Heart left ventricle (tissue), 13 donors: ENCODE data around the gene PTK7.

Source experiments
- CTCF ChIP-seq, 12 donors: fragments of 200-600 bp; sonication (generic) in 4 of 12; IDR thresholded peaks; one replicate each; pipeline versions ENCODE4 v1.5.0 to v1.8.0; 2018 to 2022; ENCODE audit warnings: antibody characterized with exemption in 12 of 12, mild to moderate bottlenecking in 5 of 12
- POLR2A ChIP-seq, 2 donors: fragments of 450-650 bp; IDR thresholded peaks; one replicate each; pipeline ENCODE4 v1.6.1; 2017; ENCODE audit warnings: antibody characterized with exemption in 2 of 2, mild to moderate bottlenecking in 2 of 2, moderate library complexity in 2 of 2
- donor health status: ischemic (EF 13 %, LVEDD 7.1; RV severe dilation, severe dysfunction).
- donor health status: DM: no; HTN: yes; CAD: no.
- donor health status: DM: no; HTN: no; CAD: no.
- donor health status: ischemic (EF 25% LVEDD 6.9; RV normal size, moderate dysfunction).
- donor health status: ischemic (EF 25% LVEDD 5.7; RV mildly dilated, moderate dysfunction).
- donor health status: ischemic (EF 35%, LVEDD 5.7; RV mildly dilated, moderate dysfunction).
- donor health status: nonischemic (EF 11% LVEDD 7.7; RV severe dilation, severe dysfunction).
- donor health status: DM: yes; HTN: yes; CAD: no.
- donor health status: PGD.
- donor health status: ischemic (EF 29% LVEDD 5.4; RV normal size, mild dysfunction).
- donor health status: nonischemic (EF 23%, LVEDD 6.1; RV moderate dilation, normal function).

- TF ChIP-seq CTCF (IDR thresholded peaks at IDR 0.05) (no peak), POLR2A (IDR thresholded peaks at IDR 0.05) (no peak)
Observed at GRCh38 chr6:43034190-43034525, 42.0 kb upstream of the PTK7 start.
